22Rv1 (cell line): ENCODE results near the gene ERCC1.

ENCODE experiments used
- CTCF ChIP-seq: fragments of 450-650 bp; IDR thresholded peaks from 2 replicates; pipeline ENCODE4 v1.5.1; 2017; ENCODE audit warnings: mild to moderate bottlenecking
- ZFX ChIP-seq: fragments of 450-650 bp; IDR thresholded peaks from 2 replicates; pipeline ENCODE4 v1.6.1; 2017; ENCODE audit warnings: antibody characterized with exemption, borderline replicate concordance

DNA sequence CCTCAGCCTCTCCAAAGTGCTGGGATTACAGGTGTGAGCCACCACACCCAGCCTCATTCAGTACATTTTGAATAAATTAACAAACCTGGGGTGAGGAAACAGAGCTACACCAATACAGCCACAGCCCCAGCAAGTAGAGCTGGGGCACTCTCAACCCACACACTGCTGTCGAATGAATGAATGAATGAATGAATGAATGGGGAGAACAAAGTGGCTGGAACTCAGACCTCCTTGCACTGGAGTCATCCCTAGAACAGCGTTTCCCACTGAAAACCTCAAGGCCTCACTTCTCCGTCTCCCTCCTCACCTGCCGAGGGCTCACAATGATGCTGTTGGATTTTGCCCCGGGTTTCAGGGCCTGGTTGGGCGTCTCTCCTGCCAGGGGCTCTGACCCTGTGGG is 2.8 kb downstream of the ERCC1 start:
- TF ChIP-seq CTCF, result no peak
- TF ChIP-seq ZFX, result no peak
